T-helper 17 cell (primary cell): Measurements from ENCODE around the gene KBTBD3. TPM values are rescaled to one million over a fixed set of nuclear protein-coding genes. Genes with fewer than 3 reads are reported as not detected.
"Not testable (repeated sequence)": the region's sequence is repeated elsewhere in the genome, so short reads cannot be mapped to it uniquely, and the experiment has no call there.

Experiments
- ATAC-seq: fragments of 150-1000 bp; cut with Tn5 transposase; 2 replicates; pipeline ENCODE4 v1.10.0; 2021; ENCODE audit warnings: mild to moderate bottlenecking, moderate library complexity
- DNase-seq, 3 donors: peaks; one replicate each; pipeline versions ENCODE4 v3.0.0 to v3.0.0-alpha.2; 2020 to 2021
- H3K9me3 ChIP-seq: one replicate; pipeline ENCODE4 v1.7.0; 2013; ENCODE audit warnings: low read length, mild to moderate bottlenecking; ENCODE audit not compliant: control insufficient read depth, poor library complexity, severe bottlenecking
- H3K27ac Mint-ChIP-seq: one replicate; pipeline ENCODE4 v1.8.0; 2022; ENCODE audit warnings: mild to moderate bottlenecking, moderate library complexity, mixed read lengths
- H3K27me3 Mint-ChIP-seq: one replicate; pipeline ENCODE4 v1.8.0; 2022; ENCODE audit warnings: mixed read lengths
- H3K36me3 Mint-ChIP-seq: one replicate; pipeline ENCODE4 v1.8.0; 2022; ENCODE audit warnings: low read depth, mixed read lengths
- H3K4me1 Mint-ChIP-seq: one replicate; pipeline ENCODE4 v1.8.0; 2022; ENCODE audit warnings: mild to moderate bottlenecking, mixed read lengths
- H3K4me3 Mint-ChIP-seq: one replicate; pipeline ENCODE4 v1.8.0; 2022; ENCODE audit warnings: mild to moderate bottlenecking, moderate library complexity, mixed read lengths
- total RNA-seq, 4 donors: library from RNA in 2 of 4; stranded (reverse) in 2 of 4; gene quantifications; one replicate each; pipeline ENCODE4 v1.2.3 and lab custom pipeline; 2022 to 2026

The KBTBD3 gene
- total RNA-seq, 2 donors from 2014 or later = 4.8 to 5.7 TPM

- no peaks in the 10 kb centered on the region for H3K9me3 ChIP-seq
- no peaks in the 10 kb centered on the region for H3K27me3 Mint-ChIP-seq
- ATAC-seq (no peak), DNase-seq (no peak)
- H3K36me3 Mint-ChIP-seq = peaks cover 5% of the 10 kb centered on the region
- peak overlapping the region; percentile 22 for H3K4me3 Mint-ChIP-seq
- peaks cover 37% of the 10 kb centered on the region for H3K4me1 Mint-ChIP-seq
- H3K27ac Mint-ChIP-seq = no peak overlapping the region
These were observed 4.9 kb upstream of the KBTBD3 start for GRCh38 chr11:106082096-106082495.

GRCh38 chr11:106077609-106078455 lies 685 bp upstream of the KBTBD3 start, which contains the start of gene AASDHPPT:
TSS of gene AASDHPPT (plus strand) at chr11:106077662. CDS start at chr11:106077711, 49 bp downstream.
- H3K9me3 ChIP-seq = no peaks in the 10 kb centered on the region
- peak within 1 kb of the TSS; percentile 97 for H3K4me3 Mint-ChIP-seq
- H3K36me3 Mint-ChIP-seq = peaks cover 10% of the 10 kb centered on the region
- H3K27ac Mint-ChIP-seq = peak within 1 kb of the TSS; percentile 93
- ATAC-seq (peak; percentile 32), DNase-seq (no peak)
- peaks cover 51% of the 10 kb centered on the region for H3K4me1 Mint-ChIP-seq
- H3K27me3 Mint-ChIP-seq = no peaks in the 10 kb centered on the region

GRCh38 chr11:106076171-106076918 lies 802 bp downstream of the KBTBD3 start:
- DNase-seq = peak in 1 of 3 donors; percentile 8
- peaks cover 42% of the 10 kb centered on the region for H3K4me1 Mint-ChIP-seq

GRCh38 chr11:106072804-106073203 lies 4.3 kb downstream of the KBTBD3 start:
- H3K27ac Mint-ChIP-seq = no peak overlapping the region
- no peak overlapping the region for H3K4me3 Mint-ChIP-seq
- ATAC-seq (no peak), DNase-seq (no peak)
- peaks cover 36% of the 10 kb centered on the region for H3K4me1 Mint-ChIP-seq
- no peaks in the 10 kb centered on the region for H3K9me3 ChIP-seq
- no peaks in the 10 kb centered on the region for H3K27me3 Mint-ChIP-seq
- H3K36me3 Mint-ChIP-seq = peaks cover 10% of the 10 kb centered on the region

More at GRCh38 chr11:106076171-106076918, 802 bp downstream of the KBTBD3 start:
- peak overlapping the region; percentile 93 for H3K27ac Mint-ChIP-seq
- H3K9me3 ChIP-seq = no peaks in the 10 kb centered on the region
- H3K27me3 Mint-ChIP-seq = no peaks in the 10 kb centered on the region
- peaks cover 10% of the 10 kb centered on the region for H3K36me3 Mint-ChIP-seq
- peak overlapping the region; percentile 97 for H3K4me3 Mint-ChIP-seq
- ATAC-seq = no peak

GRCh38 chr11:106070606-106071005 lies 6.5 kb downstream of the KBTBD3 start:
- DNase-seq (no peak), ATAC-seq (no peak)
- Mint-ChIP-seq H3K27ac (no peak overlapping the region), H3K4me1 (peaks cover 28% of the 10 kb centered on the region), H3K36me3 (peaks cover 10% of the 10 kb centered on the region), H3K27me3 (no peaks in the 10 kb centered on the region), H3K4me3 (no peak overlapping the region)
- H3K9me3 ChIP-seq = no peaks in the 10 kb centered on the region

GRCh38 chr11:106063009-106063408 lies 14.1 kb downstream of the KBTBD3 start:
- no peaks in the 10 kb centered on the region for H3K27me3 Mint-ChIP-seq
- peaks cover 10% of the 10 kb centered on the region for H3K4me1 Mint-ChIP-seq
- H3K4me3 Mint-ChIP-seq = no peak overlapping the region
- H3K27ac Mint-ChIP-seq = no peak overlapping the region
- H3K36me3 Mint-ChIP-seq = peaks cover 5% of the 10 kb centered on the region
- DNase-seq (no peak), ATAC-seq (no peak)
- no peaks in the 10 kb centered on the region for H3K9me3 ChIP-seq

GRCh38 chr11:106061954-106062949 lies 14.9 kb downstream of the KBTBD3 start:
- H3K27ac Mint-ChIP-seq = no peak overlapping the region
- DNase-seq (no peak), ATAC-seq (no peak)

GRCh38 chr11:106061249-106061784 lies 15.8 kb downstream of the KBTBD3 start:
- ATAC-seq (no peak), DNase-seq (no peak)
- Mint-ChIP-seq H3K4me3 (no peak overlapping the region), H3K36me3 (peaks cover 9% of the 10 kb centered on the region), H3K27me3 (no peaks in the 10 kb centered on the region), H3K4me1 (peaks cover 14% of the 10 kb centered on the region), H3K27ac (no peak overlapping the region)
- H3K9me3 ChIP-seq = no peaks in the 10 kb centered on the region

More at GRCh38 chr11:106061954-106062949, 14.9 kb downstream of the KBTBD3 start:
- no peaks in the 10 kb centered on the region for H3K9me3 ChIP-seq
- H3K4me1 Mint-ChIP-seq = peaks cover 9% of the 10 kb centered on the region
- H3K4me3 Mint-ChIP-seq = no peak overlapping the region
- no peaks in the 10 kb centered on the region for H3K27me3 Mint-ChIP-seq
- peaks cover 5% of the 10 kb centered on the region for H3K36me3 Mint-ChIP-seq

- Mint-ChIP-seq H3K4me3 (no peak overlapping the region), H3K36me3 (peaks cover 6% of the 10 kb centered on the region), H3K4me1 (peaks cover 11% of the 10 kb centered on the region), H3K27me3 (no peaks in the 10 kb centered on the region), H3K27ac (no peak overlapping the region)
- no peaks in the 10 kb centered on the region for H3K9me3 ChIP-seq
- ATAC-seq (no peak), DNase-seq (no peak)
These were observed 17.5 kb downstream of the KBTBD3 start for GRCh38 chr11:106059617-106060016.

GRCh38 chr11:106058377-106058776 lies 18.8 kb downstream of the KBTBD3 start:
- not testable (repeated sequence) for ATAC-seq, H3K27ac Mint-ChIP-seq, H3K9me3 ChIP-seq, H3K36me3 Mint-ChIP-seq, DNase-seq, H3K4me3 Mint-ChIP-seq, H3K27me3 Mint-ChIP-seq
- peaks cover 11% of the 10 kb centered on the region for H3K4me1 Mint-ChIP-seq

- Mint-ChIP-seq H3K36me3 (no peaks in the 10 kb centered on the region), H3K4me1 (peaks cover 2% of the 10 kb centered on the region), H3K4me3 (no peak overlapping the region), H3K27ac (no peak overlapping the region), H3K27me3 (no peaks in the 10 kb centered on the region)
- ATAC-seq (no peak), DNase-seq (no peak)
- H3K9me3 ChIP-seq = no peaks in the 10 kb centered on the region
These were observed 26.0 kb downstream of the KBTBD3 start for GRCh38 chr11:106051103-106051502.

GRCh38 chr11:106049727-106050476 lies 27.2 kb downstream of the KBTBD3 start:
- no peak for ATAC-seq
- Mint-ChIP-seq H3K4me3 (no peak overlapping the region), H3K36me3 (no peaks in the 10 kb centered on the region), H3K27ac (no peak overlapping the region), H3K4me1 (peaks cover 2% of the 10 kb centered on the region), H3K27me3 (no peaks in the 10 kb centered on the region)
- H3K9me3 ChIP-seq = no peaks in the 10 kb centered on the region
- no peak for DNase-seq
